Measurements from ENCODE around the gene MPC1.
"Not testable (repeated sequence)": the region's sequence is repeated elsewhere in the genome, so short reads cannot be mapped to it uniquely, and the experiment has no call there.

MPC1 gene

GRCh38 chr6:166398348-166398747 lies 15.6 kb upstream of the MPC1 start:
- H3K4me3 ChIP-seq (ENCODE audit: low read depth, low read length): no peak overlapping the region
- DNase-seq (ENCODE audit: low read depth): no peak
- TF ChIP-seq CTCF (IDR thresholded peaks at IDR 0.05; ENCODE audit: low read depth, low read length, missing control alignments): no peak

GRCh38 chr6:166397849-166398248 lies 15.1 kb upstream of the MPC1 start:
- DNase-seq (ENCODE audit: low read depth): no peak
- H3K4me3 ChIP-seq (ENCODE audit: low read depth, low read length): no peak overlapping the region
- no peak for TF ChIP-seq CTCF (IDR thresholded peaks at IDR 0.05; ENCODE audit: low read depth, low read length, missing control alignments)

GRCh38 chr6:166395778-166396177 lies 13.0 kb upstream of the MPC1 start:
- no peak for DNase-seq (ENCODE audit: low read depth)
- no peak overlapping the region for H3K4me3 ChIP-seq (ENCODE audit: low read depth, low read length)
- no peak for TF ChIP-seq CTCF (IDR thresholded peaks at IDR 0.05; ENCODE audit: low read depth, low read length, missing control alignments)

- no peak for DNase-seq (ENCODE audit: low read depth)
- no peak for TF ChIP-seq CTCF (IDR thresholded peaks at IDR 0.05; ENCODE audit: low read depth, low read length, missing control alignments)
- no peak overlapping the region for H3K4me3 ChIP-seq (ENCODE audit: low read depth, low read length)
These were observed 12.6 kb upstream of the MPC1 start for GRCh38 chr6:166395351-166395750.

- H3K4me3 ChIP-seq (ENCODE audit: low read depth, low read length): no peak overlapping the region
- no peak for TF ChIP-seq CTCF (IDR thresholded peaks at IDR 0.05; ENCODE audit: low read depth, low read length, missing control alignments)
- DNase-seq (ENCODE audit: low read depth): no peak
These were observed 11.5 kb upstream of the MPC1 start for GRCh38 chr6:166394036-166394892.

GRCh38 chr6:166393535-166393823 lies 10.7 kb upstream of the MPC1 start:
- DNase-seq (ENCODE audit: low read depth): no peak
- TF ChIP-seq CTCF (IDR thresholded peaks at IDR 0.05; ENCODE audit: low read depth, low read length, missing control alignments): no peak
- H3K4me3 ChIP-seq (ENCODE audit: low read depth, low read length): no peak overlapping the region

- not testable (repeated sequence) for DNase-seq (ENCODE audit: low read depth); H3K4me3 ChIP-seq (ENCODE audit: low read depth, low read length)
These were observed 10.2 kb upstream of the MPC1 start for GRCh38 chr6:166392755-166393534.

Measured in GM12864 (cell line).